ENCODE measurements around the gene PIGU. TPM values are rescaled to one million over a fixed set of nuclear protein-coding genes. Genes with fewer than 3 reads are reported as not detected.

The PIGU gene
- total RNA-seq, 2 donors from 2014 or later: 35.8 to 41.2 TPM

- H3K9me3 ChIP-seq (ENCODE audit: control insufficient read depth, low read length): no peaks in the 10 kb centered on the region
- no peaks in the 10 kb centered on the region for H3K27me3 ChIP-seq (ENCODE audit: control insufficient read depth, insufficient read depth, low read length, poor library complexity, severe bottlenecking)
- no peak overlapping the region for H3K4me3 ChIP-seq (ENCODE audit: low read length)
- H3K9me3 Mint-ChIP-seq: no peaks in the 10 kb centered on the region
- DNase-seq: no peak
- H3K4me1 ChIP-seq (ENCODE audit: control insufficient read depth, insufficient read depth, low read length): peaks cover 8% of the 10 kb centered on the region
- peaks cover 6% of the 10 kb centered on the region for H3K36me3 Mint-ChIP-seq (ENCODE audit: low read depth)
- no peaks in the 10 kb centered on the region for H3K27me3 Mint-ChIP-seq (ENCODE audit: insufficient read depth)
- TF ChIP-seq CTCF (conservative IDR thresholded peaks at IDR 0.05): no peak
- H3K9ac ChIP-seq (ENCODE audit: extremely low read depth, low read length, poor library complexity, severe bottlenecking): no peak overlapping the region
- H3K27ac Mint-ChIP-seq: no peak overlapping the region
- H3K4me1 Mint-ChIP-seq: peaks cover 18% of the 10 kb centered on the region
- WGBS, 2 experiments (ENCODE audit: insufficient coverage in 1 of 2, insufficient read length in 1 of 2): 83 to 100% methylated on average over 1 of the region's 1 CpG
- no peaks in the 10 kb centered on the region for H3K36me3 ChIP-seq (ENCODE audit: control insufficient read depth, insufficient read depth, low read length)
- H3K4me3 Mint-ChIP-seq: no peak overlapping the region
- no peak overlapping the region for H3K27ac ChIP-seq (ENCODE audit: low read depth, low read length)
Measured at GRCh38 chr20:34644951-34645350, 31.9 kb downstream of the PIGU start.

- 93 to 100% methylated on average over 1 of the region's 1 CpG for WGBS, 2 experiments (ENCODE audit: insufficient coverage in 1 of 2, insufficient read length in 1 of 2)
- Histone ChIP-seq H3K4me3 (ENCODE audit: low read length) (no peak overlapping the region), H3K9me3 (ENCODE audit: control insufficient read depth, low read length) (no peaks in the 10 kb centered on the region), H3K4me1 (ENCODE audit: control insufficient read depth, insufficient read depth, low read length) (peaks cover 11% of the 10 kb centered on the region), H3K27me3 (ENCODE audit: control insufficient read depth, insufficient read depth, low read length, poor library complexity, severe bottlenecking) (no peaks in the 10 kb centered on the region), H3K9ac (ENCODE audit: extremely low read depth, low read length, poor library complexity, severe bottlenecking) (no peak overlapping the region), H3K36me3 (ENCODE audit: control insufficient read depth, insufficient read depth, low read length) (no peaks in the 10 kb centered on the region), H3K27ac (ENCODE audit: low read depth, low read length) (no peak overlapping the region)
- peaks cover 5% of the 10 kb centered on the region for H3K36me3 Mint-ChIP-seq (ENCODE audit: low read depth)
- no peak overlapping the region for H3K4me3 Mint-ChIP-seq
- H3K27ac Mint-ChIP-seq: no peak overlapping the region
- TF ChIP-seq CTCF (conservative IDR thresholded peaks at IDR 0.05): no peak
- H3K4me1 Mint-ChIP-seq: peaks cover 22% of the 10 kb centered on the region
- peak; percentile 6 for DNase-seq
- no peaks in the 10 kb centered on the region for H3K9me3 Mint-ChIP-seq
- H3K27me3 Mint-ChIP-seq (ENCODE audit: insufficient read depth): no peaks in the 10 kb centered on the region
Measured at GRCh38 chr20:34644345-34644744, 32.5 kb downstream of the PIGU start.

DNA sequence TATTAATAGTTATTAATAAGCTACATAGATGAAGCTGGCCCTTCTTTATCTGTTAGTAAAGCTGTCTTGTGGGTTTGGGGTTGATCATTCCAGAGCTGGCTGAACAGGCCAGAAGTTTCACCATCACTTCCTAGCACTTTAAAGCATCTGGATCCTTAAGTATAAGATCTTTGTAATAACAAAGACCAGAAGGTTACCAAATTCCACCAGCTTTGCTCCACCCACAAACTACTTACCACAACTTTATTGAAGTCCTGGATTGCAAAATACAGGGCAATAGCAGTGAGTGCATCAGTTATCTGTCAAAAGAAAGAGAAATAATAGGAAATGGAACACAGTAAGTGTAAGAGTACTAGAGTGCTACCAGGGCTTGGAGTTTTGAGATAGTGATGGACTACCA is 33.0 kb downstream of the PIGU start:
- TF ChIP-seq CTCF (conservative IDR thresholded peaks at IDR 0.05): no peak
- H3K9me3 ChIP-seq (ENCODE audit: control insufficient read depth, low read length): no peaks in the 10 kb centered on the region
- H3K27ac ChIP-seq (ENCODE audit: low read depth, low read length): no peak overlapping the region
- no peak overlapping the region for H3K4me3 ChIP-seq (ENCODE audit: low read length)
- H3K27me3 Mint-ChIP-seq (ENCODE audit: insufficient read depth): no peaks in the 10 kb centered on the region
- H3K4me1 ChIP-seq (ENCODE audit: control insufficient read depth, insufficient read depth, low read length): peaks cover 11% of the 10 kb centered on the region
- H3K4me1 Mint-ChIP-seq: peaks cover 22% of the 10 kb centered on the region
- no peak overlapping the region for H3K9ac ChIP-seq (ENCODE audit: extremely low read depth, low read length, poor library complexity, severe bottlenecking)
- H3K27me3 ChIP-seq (ENCODE audit: control insufficient read depth, insufficient read depth, low read length, poor library complexity, severe bottlenecking): no peaks in the 10 kb centered on the region
- DNase-seq: peak; percentile 7
- no peaks in the 10 kb centered on the region for H3K36me3 ChIP-seq (ENCODE audit: control insufficient read depth, insufficient read depth, low read length)
- H3K36me3 Mint-ChIP-seq (ENCODE audit: low read depth): peaks cover 2% of the 10 kb centered on the region
- H3K9me3 Mint-ChIP-seq: no peaks in the 10 kb centered on the region
- no peak overlapping the region for H3K27ac Mint-ChIP-seq
- H3K4me3 Mint-ChIP-seq: no peak overlapping the region

Data from endodermal cell (in vitro differentiated cells).